ENCODE measurements around the gene EFNA5. TPM values are rescaled to one million over a fixed set of nuclear protein-coding genes. Genes with fewer than 3 reads are reported as not detected.
"Not testable (repeated sequence)": the region's sequence is repeated elsewhere in the genome, so short reads cannot be mapped to it uniquely, and the experiment has no call there.

Gene EFNA5
- total RNA-seq, 1 experiment from 2014 or later, result 4.0 TPM

- no peak for DNase-seq (ENCODE audit: low read depth)
Measured at GRCh38 chr5:107463731-107464130, 207.0 kb downstream of the EFNA5 start.

GRCh38 chr5:107461770-107462169, 209.0 kb downstream of the EFNA5 start:
- DNase-seq (ENCODE audit: low read depth), result no peak

- DNase-seq (ENCODE audit: low read depth), result no peak
Measured at GRCh38 chr5:107460789-107461188, 209.9 kb downstream of the EFNA5 start.

- no peak for DNase-seq (ENCODE audit: low read depth)
Measured at GRCh38 chr5:107459605-107460004, 211.1 kb downstream of the EFNA5 start.

GRCh38 chr5:107458322-107458721, 212.4 kb downstream of the EFNA5 start:
- DNase-seq (ENCODE audit: low read depth), result no peak

GRCh38 chr5:107457881-107458280, 212.9 kb downstream of the EFNA5 start:
- no peak for DNase-seq (ENCODE audit: low read depth)

GRCh38 chr5:107457138-107457537, 213.6 kb downstream of the EFNA5 start:
- no peak for DNase-seq (ENCODE audit: low read depth)

- no peak for DNase-seq (ENCODE audit: low read depth)
Measured at GRCh38 chr5:107456281-107456715, 214.4 kb downstream of the EFNA5 start.

GRCh38 chr5:107455111-107455544, 215.6 kb downstream of the EFNA5 start:
- DNase-seq (ENCODE audit: low read depth), result peak; percentile 69

GRCh38 chr5:107451827-107452226, 218.9 kb downstream of the EFNA5 start:
- DNase-seq (ENCODE audit: low read depth), result not testable (repeated sequence)

- no peak for DNase-seq (ENCODE audit: low read depth)
Measured at GRCh38 chr5:107451028-107451427, 219.7 kb downstream of the EFNA5 start.

GRCh38 chr5:107450531-107450930, 220.2 kb downstream of the EFNA5 start:
- no peak for DNase-seq (ENCODE audit: low read depth)

GRCh38 chr5:107449369-107449768, 221.4 kb downstream of the EFNA5 start:
- peak; percentile 23 for DNase-seq (ENCODE audit: low read depth)

GRCh38 chr5:107447587-107447986, 223.2 kb downstream of the EFNA5 start:
- no peak for DNase-seq (ENCODE audit: low read depth)

GRCh38 chr5:107446972-107447371, 223.8 kb downstream of the EFNA5 start:
- DNase-seq (ENCODE audit: low read depth), result no peak

- DNase-seq (ENCODE audit: low read depth), result no peak
Measured at GRCh38 chr5:107444300-107444699, 226.4 kb downstream of the EFNA5 start.

GRCh38 chr5:107443897-107444296, 226.8 kb downstream of the EFNA5 start:
- no peak for DNase-seq (ENCODE audit: low read depth)

GRCh38 chr5:107442452-107442851, 228.3 kb downstream of the EFNA5 start:
- DNase-seq (ENCODE audit: low read depth), result no peak

GRCh38 chr5:107439832-107440231, 230.9 kb downstream of the EFNA5 start:
- no peak for DNase-seq (ENCODE audit: low read depth)

GRCh38 chr5:107437986-107438510, 232.7 kb downstream of the EFNA5 start:
- no peak for DNase-seq (ENCODE audit: low read depth)

- no peak for DNase-seq (ENCODE audit: low read depth)
Measured at GRCh38 chr5:107437154-107437553, 233.6 kb downstream of the EFNA5 start.

- no peak for DNase-seq (ENCODE audit: low read depth)
Measured at GRCh38 chr5:107436201-107436600, 234.5 kb downstream of the EFNA5 start.

GRCh38 chr5:107435061-107435460, 235.7 kb downstream of the EFNA5 start:
- no peak for DNase-seq (ENCODE audit: low read depth)

- not testable (repeated sequence) for DNase-seq (ENCODE audit: low read depth)
Measured at GRCh38 chr5:107433646-107434045, 237.1 kb downstream of the EFNA5 start.
